Hepatocyte (in vitro differentiated cells): ENCODE measurements around the gene ANO9. TPM values are rescaled to one million over a fixed set of nuclear protein-coding genes. Genes with fewer than 3 reads are reported as not detected.
"Not testable (repeated sequence)": the region's sequence is repeated elsewhere in the genome, so short reads cannot be mapped to it uniquely, and the experiment has no call there.

Experiments
- DNase-seq: peaks from one replicate; pipeline ENCODE4 v3.0.0-alpha.2; 2016; ENCODE audit warnings: low spot score
- H2AFZ ChIP-seq: fragments of 200-600 bp; sonication (generic); 2 replicates; pipeline ENCODE4 v1.6.0; 2016; ENCODE audit warnings: antibody characterized with exemption, mild to moderate bottlenecking
- H3K27ac ChIP-seq: fragments of 200-600 bp; sonication (generic); 2 replicates; pipeline ENCODE4 v1.5.1; 2016; ENCODE audit warnings: mild to moderate bottlenecking
- H3K27me3 ChIP-seq: fragments of 200-600 bp; sonication (generic); 2 replicates; pipeline ENCODE4 v1.6.1; 2016
- H3K36me3 ChIP-seq: fragments of 200-600 bp; sonication (generic); replicated peaks from 2 replicates; pipeline ENCODE4 v1.5.1; 2016; ENCODE audit warnings: low read depth; ENCODE audit not compliant: insufficient read depth
- H3K4me1 ChIP-seq: fragments of 200-600 bp; sonication (generic); 2 replicates; pipeline ENCODE4 v1.5.1; 2016; ENCODE audit warnings: mild to moderate bottlenecking, moderate library complexity; ENCODE audit not compliant: insufficient read depth
- H3K4me2 ChIP-seq: fragments of 200-600 bp; sonication (generic); 2 replicates; pipeline ENCODE4 v1.6.0; 2016
- H3K4me3 ChIP-seq: fragments of 200-600 bp; sonication (generic); 2 replicates; pipeline ENCODE4 v1.5.1; 2016; ENCODE audit warnings: mild to moderate bottlenecking
- H3K79me2 ChIP-seq: fragments of 200-600 bp; sonication (generic); 2 replicates; pipeline ENCODE4 v1.6.0; 2017; ENCODE audit warnings: mild to moderate bottlenecking
- H3K9me2 ChIP-seq: fragments of 200-600 bp; sonication (generic); replicated peaks from 2 replicates; pipeline ENCODE4 v1.6.0; 2017; ENCODE audit warnings: mild to moderate bottlenecking; ENCODE audit not compliant: insufficient read depth
- H3K9me3 ChIP-seq: fragments of 200-600 bp; sonication (generic); 2 replicates; pipeline ENCODE4 v1.5.1; 2016; ENCODE audit warnings: low read depth, mild to moderate bottlenecking
- H4K20me1 ChIP-seq: fragments of 200-600 bp; sonication (generic); 2 replicates; pipeline ENCODE4 v1.6.0; 2016; ENCODE audit warnings: mild to moderate bottlenecking; ENCODE audit not compliant: insufficient read depth, poor library complexity, severe bottlenecking
- EZH2 ChIP-seq: fragments of 200-600 bp; sonication (generic); IDR thresholded peaks from 2 replicates; pipeline ENCODE4 v1.6.1; 2016; ENCODE audit warnings: antibody characterized with exemption, mild to moderate bottlenecking, borderline replicate concordance
- EZH2phosphoT487 ChIP-seq: fragments of 200-600 bp; sonication (generic); IDR thresholded peaks from one replicate; pipeline ENCODE4 v1.6.1; 2018; ENCODE audit warnings: antibody characterized with exemption, mild to moderate bottlenecking, low read depth, moderate library complexity; ENCODE audit not compliant: unreplicated experiment, severe bottlenecking
- WGBS: methylation state at CpG from one replicate; pipeline ENCODE4 v1.1.6; 2016; ENCODE audit warnings: low lambda C conversion rate; ENCODE audit errors: missing lambda C conversion rate; 5-methylcytosine and 5-hydroxymethylcytosine counted together
- polyA plus RNA-seq: library from polyadenylated mRNA; unstranded; fragments of >200 nt; fragmentation: Nextera tagmentation; extraction: Ambion mirVana; gene quantifications from 2 replicates; pipeline ENCODE4 v1.2.1, GENCODE V29; 2016
- total RNA-seq: library from RNA; depleted of rRNA; stranded (reverse); fragments of >200 nt; gene quantifications from 2 replicates; pipeline ENCODE4 v1.2.3, GENCODE V29; 2014
- TF ChIP-seq, protein P1 (sequence below): fragments of 200-600 bp; sonication (generic); IDR thresholded peaks from 2 replicates; pipeline ENCODE4 v1.5.1; 2016; ENCODE audit warnings: antibody characterized with exemption, mild to moderate bottlenecking; ENCODE audit not compliant: poor library complexity

Gene ANO9
- total and polyA plus RNA-seq, 2 experiments from 2014 or later, result 21.2 to 35.7 TPM

DNA sequence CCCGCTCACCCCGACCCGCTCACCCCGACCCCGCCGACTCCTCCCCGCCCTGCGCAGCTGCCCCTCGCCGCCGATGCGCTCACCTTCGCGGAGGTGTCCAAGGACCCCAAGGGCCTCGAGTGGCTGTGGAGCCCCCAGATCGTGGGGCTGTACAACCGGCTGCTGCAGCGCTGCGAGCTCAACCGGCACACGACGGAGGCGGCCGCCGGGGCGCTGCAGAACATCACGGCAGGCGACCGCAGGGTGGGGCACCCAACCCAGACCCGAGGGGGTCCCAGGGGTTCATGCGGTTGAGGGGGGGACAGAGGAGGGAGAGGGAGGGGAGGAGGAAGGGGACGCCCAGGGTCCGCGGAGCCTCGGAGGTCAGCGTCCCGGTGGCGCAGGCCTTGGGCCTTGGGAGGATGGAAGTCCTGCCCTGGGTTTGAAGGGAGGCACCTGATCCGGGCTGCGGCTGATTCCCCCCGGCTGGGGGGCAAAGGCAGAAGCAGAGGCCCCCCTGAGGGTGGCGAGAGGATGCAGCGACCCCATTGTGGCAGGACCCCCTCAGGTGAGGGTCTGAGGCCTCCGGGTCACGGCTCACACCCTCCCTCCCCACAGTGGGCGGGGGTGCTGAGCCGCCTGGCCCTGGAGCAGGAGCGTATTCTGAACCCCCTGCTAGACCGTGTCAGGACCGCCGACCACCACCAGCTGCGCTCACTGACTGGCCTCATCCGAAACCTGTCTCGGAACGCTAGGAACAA, 38.6 kb downstream of the ANO9 start:
- Histone ChIP-seq H4K20me1 (no peaks in the 10 kb centered on the region), H3K27ac (no peak overlapping the region), H3K36me3 (no peaks in the 10 kb centered on the region), H3K79me2 (no peaks in the 10 kb centered on the region), H2AFZ (no peak overlapping the region), H3K4me2 (no peak overlapping the region), H3K9me2 (no peaks in the 10 kb centered on the region), H3K27me3 (no peaks in the 10 kb centered on the region), H3K4me1 (peaks cover 11% of the 10 kb centered on the region), H3K9me3 (no peaks in the 10 kb centered on the region), H3K4me3 (no peak overlapping the region)
- WGBS, result 95% methylated on average over 20 of the region's 55 CpGs
- DNase-seq, result no peak
- TF ChIP-seq EZH2phosphoT487 (no peak), EZH2 (no peak)
- TF ChIP-seq, protein P1, sequence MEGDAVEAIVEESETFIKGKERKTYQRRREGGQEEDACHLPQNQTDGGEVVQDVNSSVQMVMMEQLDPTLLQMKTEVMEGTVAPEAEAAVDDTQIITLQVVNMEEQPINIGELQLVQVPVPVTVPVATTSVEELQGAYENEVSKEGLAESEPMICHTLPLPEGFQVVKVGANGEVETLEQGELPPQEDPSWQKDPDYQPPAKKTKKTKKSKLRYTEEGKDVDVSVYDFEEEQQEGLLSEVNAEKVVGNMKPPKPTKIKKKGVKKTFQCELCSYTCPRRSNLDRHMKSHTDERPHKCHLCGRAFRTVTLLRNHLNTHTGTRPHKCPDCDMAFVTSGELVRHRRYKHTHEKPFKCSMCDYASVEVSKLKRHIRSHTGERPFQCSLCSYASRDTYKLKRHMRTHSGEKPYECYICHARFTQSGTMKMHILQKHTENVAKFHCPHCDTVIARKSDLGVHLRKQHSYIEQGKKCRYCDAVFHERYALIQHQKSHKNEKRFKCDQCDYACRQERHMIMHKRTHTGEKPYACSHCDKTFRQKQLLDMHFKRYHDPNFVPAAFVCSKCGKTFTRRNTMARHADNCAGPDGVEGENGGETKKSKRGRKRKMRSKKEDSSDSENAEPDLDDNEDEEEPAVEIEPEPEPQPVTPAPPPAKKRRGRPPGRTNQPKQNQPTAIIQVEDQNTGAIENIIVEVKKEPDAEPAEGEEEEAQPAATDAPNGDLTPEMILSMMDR, result no peak

DNA sequence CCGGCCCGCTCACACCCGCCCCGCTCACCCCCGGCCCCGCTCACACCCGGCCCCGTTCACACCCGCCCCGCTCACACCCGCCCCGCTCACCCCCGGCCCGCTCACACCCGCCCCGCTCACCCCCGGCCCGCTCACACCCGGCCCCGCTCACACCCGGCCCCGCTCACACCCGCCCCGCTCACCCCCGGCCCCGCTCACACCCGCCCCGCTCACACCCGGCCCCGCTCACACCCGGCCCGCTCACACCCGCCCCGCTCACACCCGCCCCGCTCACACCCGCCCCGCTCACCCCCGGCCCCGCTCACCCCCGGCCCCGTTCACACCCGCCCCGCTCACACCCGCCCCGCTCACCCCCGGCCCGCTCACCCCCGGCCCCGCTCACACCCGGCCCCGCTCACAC, 40.6 kb downstream of the ANO9 start:
- not testable (repeated sequence) for H3K9me2 ChIP-seq, H3K9me3 ChIP-seq, H3K27me3 ChIP-seq, H4K20me1 ChIP-seq, H3K4me3 ChIP-seq, H3K4me2 ChIP-seq, DNase-seq, H3K79me2 ChIP-seq, H3K27ac ChIP-seq, H2AFZ ChIP-seq, H3K4me1 ChIP-seq, H3K36me3 ChIP-seq
- WGBS, result no CpG with 5 or more reads among the region's 52 CpGs

DNA sequence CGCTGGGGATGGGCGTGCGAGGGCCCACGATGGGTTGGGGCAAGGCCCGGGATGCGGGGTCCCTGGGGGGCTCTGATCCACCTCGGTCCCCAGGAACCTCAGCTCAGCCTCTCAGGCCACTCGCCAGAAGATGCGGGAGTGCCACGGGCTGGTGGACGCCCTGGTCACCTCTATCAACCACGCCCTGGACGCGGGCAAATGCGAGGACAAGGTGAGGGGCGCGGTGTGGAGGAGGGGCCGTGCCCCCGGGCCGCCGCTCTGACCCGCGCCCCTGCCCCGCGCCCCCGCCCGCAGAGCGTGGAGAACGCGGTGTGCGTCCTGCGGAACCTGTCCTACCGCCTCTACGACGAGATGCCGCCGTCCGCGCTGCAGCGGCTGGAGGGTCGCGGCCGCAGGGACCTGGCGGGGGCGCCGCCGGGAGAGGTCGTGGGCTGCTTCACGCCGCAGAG, 41.5 kb downstream of the ANO9 start:
- WGBS, result 99% methylated on average over 18 of the region's 50 CpGs
- H3K79me2 ChIP-seq, result peaks cover 10% of the 10 kb centered on the region
- no peaks in the 10 kb centered on the region for H3K36me3 ChIP-seq

DNA sequence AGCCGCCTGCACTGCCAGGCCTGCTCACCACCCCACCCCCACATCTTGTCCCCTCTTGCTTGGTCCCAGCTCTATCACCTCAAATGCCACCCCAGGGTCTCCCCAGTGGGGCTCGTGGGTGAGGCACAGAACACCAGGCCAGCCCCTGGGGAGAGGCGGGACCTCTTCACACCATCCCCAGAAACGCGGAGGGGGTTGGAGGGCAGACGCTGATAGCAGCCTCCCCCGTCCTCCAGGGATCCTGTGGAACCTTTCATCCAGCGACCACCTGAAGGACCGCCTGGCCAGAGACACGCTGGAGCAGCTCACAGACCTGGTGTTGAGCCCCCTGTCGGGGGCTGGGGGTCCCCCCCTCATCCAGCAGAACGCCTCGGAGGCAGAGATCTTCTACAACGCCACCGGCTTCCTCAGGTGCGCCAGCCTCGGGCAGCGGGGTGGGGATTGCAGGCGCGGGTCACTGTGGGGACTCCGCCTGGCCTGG, 42.0 kb downstream of the ANO9 start:
- Histone ChIP-seq H4K20me1 (peaks cover 11% of the 10 kb centered on the region), H2AFZ (no peak overlapping the region), H3K79me2 (peaks cover 14% of the 10 kb centered on the region), H3K36me3 (no peaks in the 10 kb centered on the region), H3K27ac (no peak overlapping the region), H3K9me2 (no peaks in the 10 kb centered on the region), H3K27me3 (no peaks in the 10 kb centered on the region), H3K4me2 (no peak overlapping the region), H3K4me3 (no peak overlapping the region), H3K9me3 (no peaks in the 10 kb centered on the region), H3K4me1 (peaks cover 3% of the 10 kb centered on the region)
- over 99% methylated on average over 17 of the region's 21 CpGs for WGBS
- TF ChIP-seq EZH2phosphoT487 (no peak), EZH2 (no peak)
- TF ChIP-seq, protein P1, result no peak
- no peak for DNase-seq

More for the DNA sequence above, 41.5 kb downstream of the ANO9 start:
- H3K4me2 ChIP-seq, result no peak overlapping the region
- H3K4me3 ChIP-seq, result no peak overlapping the region
- no peak overlapping the region for H2AFZ ChIP-seq
- H4K20me1 ChIP-seq, result peaks cover 10% of the 10 kb centered on the region
- no peak overlapping the region for H3K27ac ChIP-seq
- no peaks in the 10 kb centered on the region for H3K9me2 ChIP-seq
- DNase-seq, result no peak
- no peaks in the 10 kb centered on the region for H3K9me3 ChIP-seq
- TF ChIP-seq EZH2 (no peak), EZH2phosphoT487 (no peak)
- TF ChIP-seq, protein P1, result no peak
- no peaks in the 10 kb centered on the region for H3K27me3 ChIP-seq
- H3K4me1 ChIP-seq, result peaks cover under 1% of the 10 kb centered on the region
